Measurements from ENCODE around the gene CYP3A5.
"Not testable (repeated sequence)": the region's sequence is repeated elsewhere in the genome, so short reads cannot be mapped to it uniquely, and the experiment has no call there.

The CYP3A5 gene

GRCh38 chr7:99666013-99666395 lies 13.8 kb downstream of the CYP3A5 start:
- H3K27ac Mint-ChIP-seq: no peak overlapping the region
- peaks cover 6% of the 10 kb centered on the region for H3K36me3 Mint-ChIP-seq
- H3K4me1 Mint-ChIP-seq: no peaks in the 10 kb centered on the region
- no peak overlapping the region for H3K4me3 Mint-ChIP-seq
- ATAC-seq (no peak), DNase-seq (ENCODE audit: low spot score in 2 of 2) (no peak)
- no peaks in the 10 kb centered on the region for H3K9me3 Mint-ChIP-seq

GRCh38 chr7:99665312-99666012 lies 14.3 kb downstream of the CYP3A5 start:
- Mint-ChIP-seq H3K4me1 (no peaks in the 10 kb centered on the region), H3K4me3 (no peak overlapping the region), H3K36me3 (peaks cover 8% of the 10 kb centered on the region), H3K9me3 (no peaks in the 10 kb centered on the region), H3K27ac (no peak overlapping the region)
- peak; percentile 99 for ATAC-seq
- DNase-seq (ENCODE audit: low spot score in 2 of 2): no peak

DNA sequence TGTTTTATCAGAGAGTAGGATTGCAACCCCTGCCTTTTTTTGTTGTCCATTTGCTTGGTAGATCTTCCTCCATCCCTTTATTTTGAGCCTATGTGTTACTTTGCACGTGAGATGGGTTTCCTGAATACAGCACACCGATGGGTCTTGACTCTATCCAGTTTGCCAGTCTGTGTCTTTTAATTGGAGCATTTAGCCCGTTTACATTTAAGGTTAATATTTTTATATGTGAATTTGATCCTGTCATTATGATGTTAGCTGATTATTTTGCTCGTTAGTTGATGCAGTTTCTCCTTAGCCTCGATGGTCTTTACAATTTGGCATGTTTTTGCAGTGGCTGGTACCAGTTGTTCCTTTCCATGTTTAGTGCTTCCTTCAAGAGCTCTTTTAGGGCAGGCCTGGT lies 21.9 kb downstream of the CYP3A5 start:
- H3K27ac Mint-ChIP-seq; H3K4me1 Mint-ChIP-seq; H3K36me3 Mint-ChIP-seq; H3K4me3 Mint-ChIP-seq; DNase-seq (ENCODE audit: low spot score in 2 of 2); H3K9me3 Mint-ChIP-seq; ATAC-seq: not testable (repeated sequence)

- DNase-seq (ENCODE audit: low spot score in 2 of 2); H3K4me1 Mint-ChIP-seq; H3K9me3 Mint-ChIP-seq; H3K4me3 Mint-ChIP-seq; ATAC-seq; H3K27ac Mint-ChIP-seq; H3K36me3 Mint-ChIP-seq: not testable (repeated sequence)
Observed at GRCh38 chr7:99654626-99655025, 25.2 kb downstream of the CYP3A5 start.

- H3K36me3 Mint-ChIP-seq: peaks cover 14% of the 10 kb centered on the region
Observed at GRCh38 chr7:99653754-99654153, 26.0 kb downstream of the CYP3A5 start.

DNA sequence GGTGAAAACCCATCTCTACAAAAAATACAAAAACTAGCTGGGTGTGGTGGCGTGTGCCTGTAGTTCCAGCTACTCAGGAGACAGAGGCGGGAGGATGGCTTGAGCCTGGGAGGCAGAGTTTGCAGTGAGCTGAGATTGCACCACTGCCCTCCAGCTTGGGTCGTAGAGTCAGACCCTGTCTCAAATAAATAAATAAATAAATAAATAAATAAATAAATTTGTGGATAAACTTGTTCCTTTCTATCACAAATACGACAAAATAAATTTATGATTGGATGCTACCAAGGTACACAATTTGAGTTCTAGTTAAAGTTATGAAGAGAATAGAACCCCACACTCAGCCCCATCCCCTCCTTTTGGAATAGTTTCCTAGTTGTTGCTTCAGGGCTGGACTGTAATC lies 26.5 kb downstream of the CYP3A5 start:
- not testable (repeated sequence) for H3K4me3 Mint-ChIP-seq; ATAC-seq; H3K27ac Mint-ChIP-seq; H3K4me1 Mint-ChIP-seq; H3K9me3 Mint-ChIP-seq; DNase-seq (ENCODE audit: low spot score in 2 of 2)
- peaks cover 16% of the 10 kb centered on the region for H3K36me3 Mint-ChIP-seq

More at GRCh38 chr7:99653754-99654153, 26.0 kb downstream of the CYP3A5 start:
- DNase-seq (ENCODE audit: low spot score in 2 of 2) (no peak), ATAC-seq (no peak)
- Mint-ChIP-seq H3K27ac (no peak overlapping the region), H3K4me3 (no peak overlapping the region), H3K4me1 (peaks cover 5% of the 10 kb centered on the region), H3K9me3 (no peaks in the 10 kb centered on the region)

DNA sequence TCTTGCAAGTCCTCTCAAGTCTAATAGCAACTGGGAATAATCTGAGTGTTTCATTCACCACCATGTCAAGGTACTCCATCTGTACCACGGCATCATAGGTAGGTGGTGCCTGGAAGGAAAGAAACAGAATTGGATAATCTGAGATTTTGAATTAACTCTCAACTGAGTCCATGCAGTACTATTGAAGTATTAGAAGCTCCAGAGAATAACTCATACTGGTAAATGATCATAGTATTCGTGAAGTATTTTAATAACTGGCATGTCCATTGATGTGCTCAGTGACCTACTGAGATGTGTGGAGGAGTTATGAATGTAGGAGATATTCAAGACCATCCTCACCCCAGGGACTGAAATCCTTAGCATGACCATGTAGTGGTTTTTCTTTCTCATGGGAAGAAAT lies 27.1 kb downstream of the CYP3A5 start:
- no peaks in the 10 kb centered on the region for H3K9me3 Mint-ChIP-seq
- H3K36me3 Mint-ChIP-seq: peaks cover 22% of the 10 kb centered on the region
- H3K4me3 Mint-ChIP-seq: no peak overlapping the region
- no peak overlapping the region for H3K27ac Mint-ChIP-seq
- DNase-seq (ENCODE audit: low spot score in 2 of 2): no peak
- H3K4me1 Mint-ChIP-seq: peaks cover 5% of the 10 kb centered on the region
- no peak for ATAC-seq

- peaks cover 5% of the 10 kb centered on the region for H3K4me1 Mint-ChIP-seq
- H3K4me3 Mint-ChIP-seq: no peak overlapping the region
- H3K36me3 Mint-ChIP-seq: peaks cover 24% of the 10 kb centered on the region
- no peaks in the 10 kb centered on the region for H3K9me3 Mint-ChIP-seq
- DNase-seq (ENCODE audit: low spot score in 2 of 2) (no peak), ATAC-seq (no peak)
- no peak overlapping the region for H3K27ac Mint-ChIP-seq
Observed at GRCh38 chr7:99651290-99651689, 28.5 kb downstream of the CYP3A5 start.

DNA sequence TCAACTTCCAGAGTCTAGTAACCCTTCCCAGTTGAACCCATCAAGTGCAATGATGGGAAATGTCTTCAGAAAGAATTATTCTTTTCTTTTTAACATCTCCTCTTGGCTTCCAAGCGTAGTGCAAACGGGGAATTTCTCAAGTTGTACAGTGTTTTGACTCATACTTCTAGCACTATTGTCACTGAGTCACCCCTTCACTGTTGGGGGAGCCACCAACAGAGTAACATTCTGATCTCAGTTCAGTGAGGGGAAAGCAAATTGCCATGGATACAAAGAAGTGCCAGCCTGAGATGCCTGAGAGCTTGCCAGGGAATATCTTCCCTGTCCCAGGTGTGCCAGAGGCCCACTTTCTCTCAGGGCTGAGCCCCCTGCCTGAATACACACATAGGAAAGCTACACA lies 31.0 kb downstream of the CYP3A5 start:
- H3K36me3 Mint-ChIP-seq: peaks cover 30% of the 10 kb centered on the region

GRCh38 chr7:99645590-99645989 lies 34.2 kb downstream of the CYP3A5 start:
- ATAC-seq (no peak), DNase-seq (ENCODE audit: low spot score in 2 of 2) (no peak)
- H3K4me3 Mint-ChIP-seq: no peak overlapping the region
- H3K9me3 Mint-ChIP-seq: no peaks in the 10 kb centered on the region
- peaks cover 40% of the 10 kb centered on the region for H3K36me3 Mint-ChIP-seq
- peaks cover 22% of the 10 kb centered on the region for H3K4me1 Mint-ChIP-seq
- H3K27ac Mint-ChIP-seq: no peak overlapping the region

More for the DNA sequence above, 31.0 kb downstream of the CYP3A5 start:
- Mint-ChIP-seq H3K9me3 (no peaks in the 10 kb centered on the region), H3K4me1 (peaks cover 5% of the 10 kb centered on the region), H3K27ac (no peak overlapping the region), H3K4me3 (no peak overlapping the region)
- ATAC-seq (peak; percentile 92), DNase-seq (ENCODE audit: low spot score in 2 of 2) (no peak)

GRCh38 chr7:99644431-99644830 lies 35.4 kb downstream of the CYP3A5 start:
- Mint-ChIP-seq H3K27ac (peak overlapping the region; percentile 27), H3K36me3 (peaks cover 37% of the 10 kb centered on the region), H3K9me3 (no peaks in the 10 kb centered on the region), H3K4me3 (no peak overlapping the region), H3K4me1 (peaks cover 22% of the 10 kb centered on the region)
- no peak for ATAC-seq
- DNase-seq (ENCODE audit: low spot score in 2 of 2): no peak

DNA sequence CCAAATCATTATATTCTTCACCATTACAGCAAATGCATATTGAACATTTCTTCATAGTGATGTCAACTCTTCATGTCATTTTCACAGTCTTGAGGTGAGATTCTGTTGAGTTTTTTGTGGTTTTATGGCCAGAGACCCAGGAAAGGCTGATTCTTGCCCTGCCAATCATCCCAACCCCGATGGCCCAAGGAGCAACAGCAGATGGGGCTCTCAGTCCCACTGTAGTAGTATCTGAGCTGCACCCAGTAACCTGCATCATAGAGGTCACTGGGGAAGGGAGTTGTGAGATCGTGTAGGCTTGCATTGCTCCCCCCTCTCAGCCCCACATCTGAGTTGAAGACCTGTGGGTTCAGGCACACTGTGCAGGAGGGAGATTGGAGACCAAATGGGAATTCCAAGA lies 36.3 kb downstream of the CYP3A5 start:
- DNase-seq (ENCODE audit: low spot score in 2 of 2) (no peak), ATAC-seq (no peak)
- Mint-ChIP-seq H3K4me1 (peaks cover 16% of the 10 kb centered on the region), H3K27ac (peak overlapping the region; percentile 27), H3K36me3 (peaks cover 35% of the 10 kb centered on the region), H3K9me3 (no peaks in the 10 kb centered on the region), H3K4me3 (no peak overlapping the region)

- Mint-ChIP-seq H3K4me1 (peaks cover 26% of the 10 kb centered on the region), H3K9me3 (no peaks in the 10 kb centered on the region), H3K4me3 (no peak overlapping the region), H3K36me3 (peaks cover 38% of the 10 kb centered on the region), H3K27ac (peak overlapping the region; percentile 30)
- DNase-seq (ENCODE audit: low spot score in 2 of 2) (no peak), ATAC-seq (peak; percentile 80)
Observed at GRCh38 chr7:99642027-99642426, 37.8 kb downstream of the CYP3A5 start.

DNA sequence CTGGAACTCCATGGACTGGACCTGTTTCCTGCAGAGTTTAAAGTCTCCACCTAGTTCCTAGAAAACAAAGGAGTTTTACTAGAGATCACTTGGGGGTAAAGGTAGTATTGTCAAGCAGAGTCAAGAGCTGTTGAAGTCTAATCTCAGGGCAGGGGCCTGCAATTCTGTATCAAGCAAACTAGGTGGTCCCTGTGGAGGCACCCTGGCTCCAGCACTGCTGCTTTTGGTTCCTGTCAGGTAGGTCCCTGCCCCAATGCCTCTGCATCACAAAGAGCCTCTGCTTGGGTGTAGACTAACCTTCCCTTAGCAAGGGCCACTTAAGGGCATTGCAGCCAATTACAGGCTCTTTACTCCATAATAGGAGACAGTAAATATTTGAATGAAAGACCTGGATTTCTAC lies 40.5 kb downstream of the CYP3A5 start:
- ATAC-seq (no peak), DNase-seq (ENCODE audit: low spot score in 2 of 2) (no peak)
- Mint-ChIP-seq H3K36me3 (peaks cover 59% of the 10 kb centered on the region), H3K27ac (no peak overlapping the region), H3K9me3 (no peaks in the 10 kb centered on the region), H3K4me1 (peaks cover 26% of the 10 kb centered on the region), H3K4me3 (no peak overlapping the region)

DNA sequence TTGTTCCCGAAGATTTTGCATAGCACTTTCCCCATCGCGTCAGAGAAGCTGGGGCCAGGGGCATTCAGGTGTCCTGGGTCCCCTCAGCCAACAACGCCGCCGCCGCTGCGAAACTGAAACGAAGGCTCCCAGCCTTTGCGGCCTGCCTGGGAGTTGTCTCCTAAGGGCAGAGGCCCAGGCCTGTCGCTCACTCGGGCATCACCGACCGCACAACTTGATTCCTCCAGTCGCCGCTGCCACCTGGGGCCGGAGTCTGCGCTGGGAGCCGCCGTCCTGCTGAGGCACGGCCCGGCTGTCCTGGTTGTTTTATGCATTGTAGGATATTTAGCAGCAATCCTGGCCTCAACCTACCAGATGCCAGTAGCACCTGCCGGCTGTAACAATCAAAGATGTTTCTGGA lies 41.1 kb downstream of the CYP3A5 start:
- peaks cover 64% of the 10 kb centered on the region for H3K36me3 Mint-ChIP-seq
- DNase-seq (ENCODE audit: low spot score in 2 of 2): no peak
- H3K27ac Mint-ChIP-seq: peak overlapping the region; percentile 50
- ATAC-seq: no peak
- peaks cover 26% of the 10 kb centered on the region for H3K4me1 Mint-ChIP-seq
- H3K9me3 Mint-ChIP-seq: no peaks in the 10 kb centered on the region
- H3K4me3 Mint-ChIP-seq: no peak overlapping the region

GRCh38 chr7:99637414-99637813 lies 42.4 kb downstream of the CYP3A5 start:
- not testable (repeated sequence) for H3K9me3 Mint-ChIP-seq; DNase-seq (ENCODE audit: low spot score in 2 of 2); H3K4me3 Mint-ChIP-seq
- Mint-ChIP-seq H3K4me1 (peaks cover 22% of the 10 kb centered on the region), H3K27ac (peak overlapping the region; percentile 50), H3K36me3 (peaks cover 66% of the 10 kb centered on the region)
- peak; percentile 89 for ATAC-seq

Measured in stimulated activated effector memory CD8-positive, alpha-beta T cell treated with anti-CD3 and anti-CD28 coated beads, Interleukin-12 subunit alpha, Interleukin-12 subunit beta, amount 100 ng/mL, for 72 hours (primary cell).